AG04450 (cell line): Measurements from ENCODE around the gene SORBS2. TPM values are rescaled to one million over a fixed set of nuclear protein-coding genes. Genes with fewer than 3 reads are reported as not detected.

Experiments
- CTCF ChIA-PET: fragments of 300-600, 350-600 bp; formaldehyde crosslinking; extraction: SDS; loops from one replicate; lab custom pipeline; 2022; ENCODE audit warnings: antibody characterized with exemption, inconsistent platforms; lab: Charles Lee
- POLR2A ChIA-PET: fragments of 350-600 bp; formaldehyde crosslinking; extraction: SDS; loops from one replicate; lab custom pipeline; 2021; ENCODE audit warnings: antibody characterized with exemption, inconsistent platforms; lab: Yijun Ruan, JAX
- DNase-seq: peaks from one replicate; pipeline ENCODE4 v3.0.0-alpha.2; 2011; ENCODE audit warnings: low read depth, low spot score
- H3K27ac ChIP-seq: one replicate; pipeline ENCODE4 v1.5.1; 2012; ENCODE audit warnings: low read depth, low read length, control low read depth
- H3K27me3 ChIP-seq: one replicate; pipeline ENCODE4 v1.6.0; 2012; ENCODE audit warnings: low read length; ENCODE audit not compliant: control insufficient read depth, insufficient read depth
- H3K4me3 ChIP-seq: 2 replicates; pipeline ENCODE4 v1.5.1; 2011; ENCODE audit warnings: mild to moderate bottlenecking, low read depth, low read length, control low read depth
- H3K9me3 ChIP-seq: 2 replicates; pipeline ENCODE4 v1.5.1; 2012; ENCODE audit warnings: low read length; ENCODE audit not compliant: control insufficient read depth, insufficient read depth
- CTCF ChIP-seq: IDR thresholded peaks from 2 replicates; pipeline ENCODE4 v1.5.1; 2011; ENCODE audit warnings: low read depth, low read length, control low read depth, inconsistent platforms
- polyA plus RNA-seq: library from polyadenylated mRNA; depleted of rRNA; stranded (reverse); fragments of >200 nt; gene quantifications from 2 replicates; pipeline ENCODE4 v1.2.3, GENCODE V29; 2011

SORBS2 gene
- polyA plus RNA-seq, 1 experiment = not detected

GRCh38 chr4:185580699-185581098 is 231.3 kb downstream of the SORBS2 start:
- H3K27ac ChIP-seq = no peak overlapping the region
- no peak for TF ChIP-seq CTCF
- H3K4me3 ChIP-seq = no peak overlapping the region
- ChIA-PET POLR2A (no interaction called here), CTCF (no interaction called here)
- H3K9me3 ChIP-seq = peaks cover 3% of the 10 kb centered on the region; the same call in 1 of the 2 replicates
- H3K27me3 ChIP-seq = peaks cover 3% of the 10 kb centered on the region
- DNase-seq = no peak

GRCh38 chr4:185578284-185578683 is 233.7 kb downstream of the SORBS2 start:
- no peak for DNase-seq
- peaks cover 3% of the 10 kb centered on the region; the same call in 1 of the 2 replicates for H3K9me3 ChIP-seq
- CTCF ChIA-PET = interaction anchor here (1.5 kb wide), 1 partner anchor 19 kb away, joined by 3 read pairs; no protein-coding TSS in a partner anchor
- POLR2A ChIA-PET = no interaction called here
- TF ChIP-seq CTCF = no peak
- no peak overlapping the region for H3K27ac ChIP-seq
- H3K4me3 ChIP-seq = no peak overlapping the region
- peaks cover 3% of the 10 kb centered on the region for H3K27me3 ChIP-seq

- ChIA-PET CTCF (interaction anchor here (1.5 to 3.1 kb wide), 2 partner anchors 20 to 21 kb away, joined by 3 to 13 read pairs; no protein-coding TSS in a partner anchor), POLR2A (no interaction called here)
- H3K9me3 ChIP-seq = peaks cover 3% of the 10 kb centered on the region; the same call in 1 of the 2 replicates
- DNase-seq = no peak
- H3K27ac ChIP-seq = no peak overlapping the region
- no peak for TF ChIP-seq CTCF
- H3K4me3 ChIP-seq = no peak overlapping the region
- no peaks in the 10 kb centered on the region for H3K27me3 ChIP-seq
These were observed 234.7 kb downstream of the SORBS2 start for GRCh38 chr4:185576962-185577950.

- no peak for DNase-seq
- no peaks in the 10 kb centered on the region for H3K27me3 ChIP-seq
- ChIA-PET CTCF (interaction anchor here (1.5 to 3.1 kb wide), 2 partner anchors 20 to 22 kb away, joined by 3 to 13 read pairs; no protein-coding TSS in a partner anchor), POLR2A (interaction anchor here (0.7 kb wide), 1 partner anchor 602 kb away, joined by 11 read pairs; no protein-coding TSS in a partner anchor)
- no peak overlapping the region for H3K4me3 ChIP-seq
- H3K27ac ChIP-seq = no peak overlapping the region
- peaks cover 3% of the 10 kb centered on the region; the same call in 1 of the 2 replicates for H3K9me3 ChIP-seq
- no peak for TF ChIP-seq CTCF
These were observed 235.6 kb downstream of the SORBS2 start for GRCh38 chr4:185576314-185576961.
